ENCODE measurements around the gene ADAMTS13. TPM values are rescaled to one million over a fixed set of nuclear protein-coding genes. Genes with fewer than 3 reads are reported as not detected.

Gene ADAMTS13
- polyA plus RNA-seq, 3 donors: 8.5 to 14.6 (median 11.5) TPM

- no peak for DNase-seq (ENCODE audit: extremely low read depth in 1 of 11, low read depth in 9 of 11, low spot score in 4 of 11)
These were observed 41.2 kb downstream of the ADAMTS13 start for GRCh38 chr9:133463234-133463863.

DNA sequence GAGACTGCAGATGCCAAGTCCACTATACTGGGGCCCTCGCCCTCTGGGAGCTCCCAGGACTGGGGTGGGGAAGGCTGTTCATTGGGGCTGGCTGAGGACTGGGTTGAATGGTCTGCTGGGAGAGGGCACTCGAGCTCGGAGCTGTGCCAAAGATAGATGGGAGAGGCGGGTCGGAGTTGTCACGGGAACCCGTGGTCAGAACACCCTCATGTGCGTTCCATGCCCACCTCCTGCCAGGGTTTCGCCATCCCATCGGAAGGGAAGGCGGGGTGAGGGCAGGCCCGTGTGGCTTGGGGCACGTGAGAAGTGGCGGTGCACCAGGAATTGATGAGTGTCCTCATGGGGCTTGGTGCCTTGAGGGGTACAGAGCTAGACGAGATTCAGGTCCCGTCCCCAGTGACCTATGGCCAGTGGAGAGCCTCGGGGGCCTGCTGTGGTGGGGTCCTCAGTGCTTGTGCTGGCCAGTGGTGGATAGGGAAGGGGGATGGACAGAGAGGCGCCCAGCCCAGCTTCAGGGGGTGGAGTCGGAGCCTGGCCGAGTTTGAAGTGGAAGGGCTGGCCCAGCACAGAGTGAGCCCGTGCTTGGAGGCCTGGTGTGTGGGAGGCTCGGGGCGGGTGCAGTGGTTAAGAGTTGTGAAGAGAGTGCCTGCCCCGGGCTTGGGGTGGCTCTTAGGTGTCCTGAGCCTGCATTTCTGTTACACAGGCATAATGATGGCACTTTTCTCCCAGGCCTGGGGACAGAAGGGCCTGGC lies 41.9 kb downstream of the ADAMTS13 start:
- DNase-seq (ENCODE audit: extremely low read depth in 1 of 11, low read depth in 9 of 11, low spot score in 4 of 11): no peak

DNA sequence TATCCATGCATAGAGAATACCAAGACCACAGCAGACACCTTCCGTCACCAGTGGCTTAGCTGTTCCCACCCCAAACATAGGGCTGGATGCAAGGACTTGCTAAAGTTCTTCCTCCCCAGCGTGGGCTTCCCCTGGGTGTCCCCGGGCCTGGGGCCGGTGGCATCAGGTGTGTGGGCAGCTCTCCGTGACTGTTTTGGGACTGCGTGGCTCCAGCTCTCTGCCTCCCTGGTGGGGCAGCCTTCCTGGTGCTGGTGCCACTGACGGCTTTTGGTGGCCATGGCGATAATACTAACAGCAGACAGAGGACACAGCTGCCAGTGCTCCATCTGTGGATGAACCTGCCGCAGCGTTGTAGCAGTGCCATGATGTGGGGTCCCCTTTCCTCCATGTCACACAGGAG lies 42.5 kb downstream of the ADAMTS13 start:
- DNase-seq (ENCODE audit: extremely low read depth in 1 of 11, low read depth in 9 of 11, low spot score in 4 of 11): no peak

- no peak for DNase-seq (ENCODE audit: extremely low read depth in 1 of 11, low read depth in 9 of 11, low spot score in 4 of 11)
These were observed 43.8 kb downstream of the ADAMTS13 start for GRCh38 chr9:133465984-133466383.

DNA sequence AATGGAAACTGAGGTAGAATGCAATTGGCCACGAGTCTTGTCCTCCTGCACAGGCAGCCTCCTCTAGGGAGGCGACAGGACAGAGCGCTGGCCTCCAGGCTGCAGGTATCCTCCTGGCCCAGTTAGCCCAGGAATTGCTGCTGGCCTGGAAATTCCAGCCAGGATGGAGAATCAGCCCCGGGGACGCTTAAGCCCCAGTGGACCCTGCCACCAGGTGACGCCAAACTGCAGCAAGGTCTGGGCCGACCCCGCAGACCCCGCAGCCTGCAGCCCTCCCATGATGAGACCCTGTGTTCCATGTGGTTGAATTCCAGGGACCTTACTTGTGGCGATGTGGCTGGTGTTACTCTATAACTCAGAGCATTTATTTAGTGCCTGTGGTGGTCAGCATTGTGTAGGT lies 44.9 kb downstream of the ADAMTS13 start:
- DNase-seq (ENCODE audit: extremely low read depth in 1 of 11, low read depth in 9 of 11, low spot score in 4 of 11): no peak

DNA sequence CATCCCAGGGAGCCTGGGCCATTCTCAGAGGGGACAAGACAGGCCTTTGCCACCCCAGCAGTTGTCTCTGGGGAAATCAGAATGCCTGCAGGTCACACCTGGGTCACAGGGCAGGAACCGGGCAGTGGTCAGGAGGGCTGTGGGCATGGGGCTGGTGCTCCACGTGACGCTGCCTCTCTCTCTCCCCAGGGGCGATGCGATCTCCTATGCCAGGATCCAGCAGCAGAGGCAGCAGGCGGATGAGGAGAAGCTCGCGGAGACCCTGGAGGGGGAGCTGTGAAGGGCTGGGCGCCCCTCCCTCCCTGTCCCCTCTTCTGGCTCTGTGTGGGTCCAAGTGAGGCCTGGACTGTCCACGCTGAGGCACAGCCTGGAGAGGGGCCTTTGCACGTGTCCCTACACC lies 46.2 kb downstream of the ADAMTS13 start:
- no peak for DNase-seq (ENCODE audit: extremely low read depth in 1 of 11, low read depth in 9 of 11, low spot score in 4 of 11)

DNA sequence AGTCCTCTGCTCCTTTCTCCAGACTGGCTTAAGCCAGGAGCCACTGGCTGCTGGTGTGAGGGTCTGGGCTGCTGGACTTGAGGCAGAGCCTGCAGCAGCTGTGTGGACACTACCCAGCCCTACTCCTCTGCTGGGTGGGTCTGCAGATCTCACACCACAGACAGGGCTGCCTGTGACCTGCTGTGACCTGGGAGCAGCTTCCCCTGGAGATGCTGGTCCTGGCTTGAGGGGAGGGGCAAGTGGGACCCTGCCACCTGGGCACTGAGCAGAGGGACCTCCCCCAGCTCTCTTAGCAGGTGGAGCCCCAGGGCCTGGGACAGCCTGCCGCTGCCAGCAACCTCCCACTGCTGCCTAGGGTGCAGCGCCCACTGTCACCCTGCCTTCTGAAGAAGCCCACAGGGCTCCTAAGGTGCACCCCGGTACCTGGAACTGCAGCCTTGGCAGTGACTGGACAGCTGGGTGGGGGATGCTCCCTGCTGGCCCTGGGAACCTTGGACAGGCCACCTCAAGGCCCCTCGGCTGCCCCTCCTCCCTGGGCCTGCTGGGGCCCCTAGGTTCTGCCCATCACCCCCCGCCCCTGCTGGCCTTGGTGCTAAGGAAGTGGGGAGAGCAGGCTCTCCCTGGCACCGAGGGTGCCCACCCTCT lies 46.7 kb downstream of the ADAMTS13 start:
- DNase-seq (ENCODE audit: extremely low read depth in 1 of 11, low read depth in 9 of 11, low spot score in 4 of 11): no peak

GRCh38 chr9:133470427-133470924 lies 48.3 kb downstream of the ADAMTS13 start:
- no peak for DNase-seq (ENCODE audit: extremely low read depth in 1 of 11, low read depth in 9 of 11, low spot score in 4 of 11)

GRCh38 chr9:133470988-133471387 lies 48.8 kb downstream of the ADAMTS13 start:
- no peak for DNase-seq (ENCODE audit: extremely low read depth in 1 of 11, low read depth in 9 of 11, low spot score in 4 of 11)

GRCh38 chr9:133471551-133472276 lies 49.5 kb downstream of the ADAMTS13 start:
- no peak for DNase-seq (ENCODE audit: extremely low read depth in 1 of 11, low read depth in 9 of 11, low spot score in 4 of 11)

DNA sequence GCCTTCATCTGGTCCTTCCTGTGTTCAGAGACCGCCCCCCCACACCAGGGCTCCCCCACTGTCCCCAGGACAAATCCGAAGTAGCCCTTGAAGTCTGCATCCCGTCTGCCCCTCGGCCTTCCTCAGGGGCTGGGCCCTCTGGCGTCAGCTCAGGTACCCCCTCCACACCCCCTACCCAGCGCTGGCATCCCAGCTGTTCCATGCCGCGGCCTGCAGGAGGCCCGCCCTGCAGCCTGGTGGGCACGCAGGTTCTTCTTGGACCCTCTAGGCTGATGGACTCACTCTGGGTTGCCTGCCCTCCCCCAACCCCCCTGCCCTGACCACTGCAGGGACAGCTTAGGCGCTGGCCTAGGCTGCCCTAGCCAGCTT lies 50.1 kb downstream of the ADAMTS13 start:
- no peak for DNase-seq (ENCODE audit: extremely low read depth in 1 of 11, low read depth in 9 of 11, low spot score in 4 of 11)

DNA sequence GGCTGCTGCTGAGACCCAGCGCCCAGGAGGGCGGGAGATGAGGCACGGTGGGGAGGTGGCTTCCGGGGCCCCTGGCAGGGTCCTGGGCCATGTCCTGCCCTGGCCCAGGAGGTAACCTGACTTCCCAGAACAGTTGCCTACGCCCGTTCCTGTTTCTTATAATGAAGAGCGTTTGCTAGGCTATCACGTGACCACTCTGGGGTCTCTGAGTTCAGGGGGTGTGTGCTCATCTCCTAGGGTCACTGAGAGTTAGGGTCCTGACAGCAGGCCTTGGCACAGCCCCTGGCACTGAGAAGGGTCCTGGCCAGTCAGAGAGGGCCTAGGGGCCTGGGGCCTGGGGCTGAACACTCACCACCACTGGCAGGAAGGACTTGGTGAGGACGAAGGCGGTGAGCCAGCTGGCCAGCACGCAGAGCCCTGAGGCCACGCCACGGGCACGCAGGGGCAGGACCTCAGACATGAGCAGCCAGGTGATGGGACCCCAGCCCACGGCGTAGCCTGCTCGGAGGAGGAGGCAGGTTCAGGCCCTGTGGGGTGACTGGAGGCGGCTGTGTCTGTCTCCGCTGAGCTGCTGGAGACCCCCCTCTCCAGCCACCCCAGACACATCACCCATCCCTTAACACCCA lies 50.7 kb downstream of the ADAMTS13 start:
- no peak for DNase-seq (ENCODE audit: extremely low read depth in 1 of 11, low read depth in 9 of 11, low spot score in 4 of 11)

DNA sequence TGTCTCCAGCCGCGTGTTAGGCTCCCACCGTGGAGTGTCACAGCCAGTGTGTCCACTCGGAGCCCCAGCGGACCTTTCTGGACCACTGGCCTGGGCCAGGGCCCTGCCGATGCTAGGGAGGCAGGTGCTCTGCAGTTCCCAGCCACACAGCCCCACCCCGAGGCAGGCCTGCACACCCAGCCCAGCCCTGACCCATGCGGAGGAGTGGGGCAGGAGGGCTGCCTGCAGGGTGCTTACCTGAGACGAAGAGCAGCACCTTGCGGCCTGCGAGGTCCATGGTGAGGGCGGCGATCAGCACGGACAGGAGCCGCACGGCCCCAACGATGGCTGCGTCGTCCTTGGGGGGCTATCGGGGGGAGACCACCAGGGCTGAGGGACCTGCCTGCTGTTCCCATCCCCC lies 51.6 kb downstream of the ADAMTS13 start:
- no peak for DNase-seq (ENCODE audit: extremely low read depth in 1 of 11, low read depth in 9 of 11, low spot score in 4 of 11)

- no peak for DNase-seq (ENCODE audit: extremely low read depth in 1 of 11, low read depth in 9 of 11, low spot score in 4 of 11)
These were observed 52.0 kb downstream of the ADAMTS13 start for GRCh38 chr9:133474215-133474614.

- no peak for DNase-seq (ENCODE audit: extremely low read depth in 1 of 11, low read depth in 9 of 11, low spot score in 4 of 11)
These were observed 52.7 kb downstream of the ADAMTS13 start for GRCh38 chr9:133474853-133475252.

DNA sequence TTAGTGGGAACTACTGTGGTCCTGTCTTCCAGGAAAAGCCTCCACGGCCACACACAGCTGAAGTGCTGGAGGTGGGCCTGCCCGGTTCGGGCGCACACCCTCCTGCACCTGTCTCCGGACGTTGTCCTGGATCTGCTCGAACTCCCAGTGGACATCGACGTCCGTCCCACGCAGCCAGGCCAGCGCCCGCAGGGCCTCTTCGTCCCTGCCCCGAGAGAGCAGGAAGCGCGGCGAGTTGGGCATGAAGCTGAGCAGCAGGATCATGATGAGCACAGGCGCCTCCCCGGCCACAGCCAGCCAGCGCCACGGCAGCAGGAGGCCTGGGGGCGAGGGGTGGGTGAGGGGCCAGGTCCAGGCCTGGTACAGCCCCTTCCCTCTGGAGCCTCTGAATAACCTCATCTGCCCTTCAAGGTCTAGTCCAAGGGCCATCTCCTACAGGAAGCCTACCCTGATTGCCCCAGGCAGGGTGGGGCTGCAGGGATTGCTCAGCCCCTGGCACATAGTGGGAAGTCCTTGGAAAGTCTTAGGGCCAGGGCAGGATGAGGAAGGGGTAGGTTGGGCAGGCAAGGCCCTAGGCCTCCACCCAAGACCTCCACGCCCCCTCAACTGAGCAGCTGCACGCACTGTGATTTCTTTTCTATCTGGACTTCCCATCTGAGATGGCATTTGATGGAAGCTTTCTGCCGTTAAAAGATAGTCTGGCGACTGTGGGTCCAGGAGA lies 53.3 kb downstream of the ADAMTS13 start:
- DNase-seq (ENCODE audit: extremely low read depth in 1 of 11, low read depth in 9 of 11, low spot score in 4 of 11): no peak

- no peak for DNase-seq (ENCODE audit: extremely low read depth in 1 of 11, low read depth in 9 of 11, low spot score in 4 of 11)
These were observed 54.1 kb downstream of the ADAMTS13 start for GRCh38 chr9:133476036-133476931.

DNA sequence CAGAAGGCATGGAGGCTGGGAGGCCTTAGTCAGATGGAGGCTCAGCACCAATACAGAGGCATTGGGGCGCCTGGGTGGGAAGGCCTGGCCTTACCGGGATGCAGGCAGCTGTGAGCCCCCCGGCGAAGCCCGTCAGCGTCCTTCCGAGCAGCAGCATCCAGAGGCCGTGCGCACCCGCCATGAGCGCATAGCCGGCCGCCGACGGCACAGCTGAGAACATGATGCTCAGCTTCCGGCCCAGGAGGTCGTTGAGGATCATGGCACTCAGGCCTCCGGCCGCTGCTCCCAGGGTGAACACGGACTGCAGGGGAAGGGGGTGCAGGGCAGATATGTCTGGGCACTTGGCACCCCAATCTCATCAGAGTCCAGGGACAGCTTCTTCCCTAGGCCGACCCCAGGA lies 54.8 kb downstream of the ADAMTS13 start:
- no peak for DNase-seq (ENCODE audit: extremely low read depth in 1 of 11, low read depth in 9 of 11, low spot score in 4 of 11)
